Activated gamma-delta T cell treated with anti-CD3 and anti-CD28 coated beads, Interleukin-2, amount 50 U/mL, for 16 hours (primary cell): Measurements from ENCODE around the gene PRKACA.
A peak's percentile ranks its signal among the peaks of the same experiment; 100 is the strongest.
"Not testable (repeated sequence)": the region's sequence is repeated elsewhere in the genome, so short reads cannot be mapped to it uniquely, and the experiment has no call there.

ENCODE experiments used
- DNase-seq: peaks from one replicate; pipeline ENCODE4 v3.0.0-alpha.2; 2020; ENCODE audit warnings: low read depth

Gene PRKACA

GRCh38 chr19:14048443-14049153, 69.0 kb downstream of the PRKACA start:
- DNase-seq, result peak; percentile 68

- DNase-seq, result not testable (repeated sequence)
Measured at GRCh38 chr19:14047866-14048265, 69.7 kb downstream of the PRKACA start.

GRCh38 chr19:14042659-14043608, 74.6 kb downstream of the PRKACA start:
- DNase-seq, result peak; percentile 26
